CD4-positive, CD25-positive, alpha-beta regulatory T cell (primary cell): ENCODE measurements around the gene SVIL. TPM values are rescaled to one million over a fixed set of nuclear protein-coding genes. Genes with fewer than 3 reads are reported as not detected.
"Not testable (repeated sequence)": the region's sequence is repeated elsewhere in the genome, so short reads cannot be mapped to it uniquely, and the experiment has no call there.

Experiments used
- ATAC-seq, 2 donors: fragments of 150-1000 bp; cut with Tn5 transposase; one replicate each; pipeline ENCODE4 v1.10.0; 2021; ENCODE audit warnings: low read depth in 2 of 2, moderate number of reproducible peaks in 2 of 2, moderate library complexity in 1 of 2
- DNase-seq, 3 donors: peaks; one replicate each; pipeline versions ENCODE4 v3.0.0 to v3.0.0-alpha.2; 2012 to 2022; ENCODE audit warnings: mixed read lengths in 1 of 3
- H3K27ac ChIP-seq: one replicate; pipeline ENCODE4 v1.7.0; 2013; ENCODE audit warnings: mild to moderate bottlenecking, low read length; ENCODE audit not compliant: insufficient read depth, poor library complexity, severe bottlenecking
- H3K27me3 ChIP-seq: one replicate; pipeline ENCODE4 v1.7.0; 2013; ENCODE audit warnings: low read length; ENCODE audit not compliant: control insufficient read depth, insufficient read depth
- H3K36me3 ChIP-seq: one replicate; pipeline ENCODE4 v1.7.0; 2013; ENCODE audit warnings: mild to moderate bottlenecking, low read length, moderate library complexity; ENCODE audit not compliant: control insufficient read depth, insufficient read depth
- H3K4me1 ChIP-seq: 2 replicates; pipeline ENCODE4 v1.7.0; 2013; ENCODE audit warnings: mild to moderate bottlenecking, low read length; ENCODE audit not compliant: insufficient read depth, control insufficient read depth, poor library complexity, severe bottlenecking
- H3K4me3 ChIP-seq: one replicate; pipeline ENCODE4 v1.7.0; 2013; ENCODE audit warnings: low read depth, mild to moderate bottlenecking, low read length, moderate library complexity
- H3K9me3 ChIP-seq, 2 experiments: 1 replicate in 1 of 2; 2 replicates in 1 of 2; pipeline ENCODE4 v1.7.0; 2013; ENCODE audit warnings: low read length in 2 of 2, mild to moderate bottlenecking in 1 of 2, moderate library complexity in 1 of 2; ENCODE audit not compliant: control insufficient read depth in 2 of 2
- H3K27ac Mint-ChIP-seq, 3 donors: one replicate each; pipeline ENCODE4 v1.8.0; 2020 to 2022; ENCODE audit warnings: mild to moderate bottlenecking in 3 of 3, mixed read lengths in 3 of 3, moderate library complexity in 2 of 3
- H3K27me3 Mint-ChIP-seq: one replicate; pipeline ENCODE4 v1.8.0; 2022; ENCODE audit warnings: mild to moderate bottlenecking, mixed read lengths
- H3K36me3 Mint-ChIP-seq: one replicate; pipeline ENCODE4 v1.8.0; 2020; ENCODE audit warnings: mixed read lengths
- H3K4me1 Mint-ChIP-seq, 4 donors: one replicate each; pipeline ENCODE4 v1.8.0; 2020 to 2022; ENCODE audit warnings: mixed read lengths in 4 of 4, mild to moderate bottlenecking in 1 of 4
- H3K4me3 Mint-ChIP-seq, 4 donors: one replicate each; pipeline ENCODE4 v1.8.0; 2020 to 2022; ENCODE audit warnings: mild to moderate bottlenecking in 4 of 4, mixed read lengths in 4 of 4, moderate library complexity in 3 of 4
- H3K9me3 Mint-ChIP-seq, 7 donors: one replicate each; pipeline ENCODE4 v1.8.0; 2020 to 2022; ENCODE audit warnings: mixed read lengths in 7 of 7, mild to moderate bottlenecking in 3 of 7, moderate library complexity in 2 of 7
- polyA plus RNA-seq, 4 donors: library from polyadenylated mRNA; unstranded; fragments of 300-500 nt; fragmentation: Illumina TruSeq; gene quantifications; one replicate each; pipeline ENCODE4 v1.2.3, GENCODE V29; 2021
- total RNA-seq: library from RNA; stranded (reverse); gene quantifications from one replicate; pipeline ENCODE4 v1.2.3, GENCODE V29; 2022

Gene SVIL
- total and polyA plus RNA-seq, 5 donors from 2014 or later: 0.49 to 12.3 (median 3.8) TPM

GRCh38 chr10:29495366-29495765 is 139.4 kb downstream of the SVIL start:
- Mint-ChIP-seq H3K4me3 (no peak overlapping the region), H3K27ac (no peak overlapping the region), H3K9me3 (no peaks in the 10 kb centered on the region), H3K36me3 (peaks cover 37% of the 10 kb centered on the region), H3K27me3 (no peaks in the 10 kb centered on the region), H3K4me1 (peaks cover 0 to 6% (median 3%) of the 10 kb centered on the region in 4 donors)
- Histone ChIP-seq H3K36me3 (no peaks in the 10 kb centered on the region), H3K4me1 (no peaks in the 10 kb centered on the region), H3K27me3 (no peaks in the 10 kb centered on the region), H3K27ac (no peak overlapping the region), H3K9me3 (no peaks in the 10 kb centered on the region), H3K4me3 (no peak overlapping the region)
- ATAC-seq (no peak), DNase-seq (no peak)

- H3K36me3 ChIP-seq: peaks cover 4% of the 10 kb centered on the region
- H3K27me3 ChIP-seq: no peaks in the 10 kb centered on the region
- Mint-ChIP-seq H3K9me3 (no peaks in the 10 kb centered on the region), H3K4me1 (peaks cover 0 to 6% (median 3%) of the 10 kb centered on the region in 4 donors), H3K27ac (no peak overlapping the region), H3K36me3 (peaks cover 37% of the 10 kb centered on the region), H3K27me3 (no peaks in the 10 kb centered on the region), H3K4me3 (no peak overlapping the region)
- DNase-seq: no peak
- no peaks in the 10 kb centered on the region for H3K9me3 ChIP-seq
- H3K4me1 ChIP-seq: no peaks in the 10 kb centered on the region
- no peak overlapping the region for H3K4me3 ChIP-seq
- ATAC-seq: no peak
- H3K27ac ChIP-seq: no peak overlapping the region
Measured at GRCh38 chr10:29493697-29494096, 141.1 kb downstream of the SVIL start.

GRCh38 chr10:29492774-29493173 is 142.0 kb downstream of the SVIL start:
- Mint-ChIP-seq H3K9me3 (no peaks in the 10 kb centered on the region), H3K36me3 (peaks cover 42% of the 10 kb centered on the region), H3K27me3 (no peaks in the 10 kb centered on the region), H3K4me1 (peaks cover 0 to 8% (median 3%) of the 10 kb centered on the region in 4 donors), H3K27ac (no peak overlapping the region), H3K4me3 (no peak overlapping the region)
- H3K27me3 ChIP-seq: no peaks in the 10 kb centered on the region
- H3K9me3 ChIP-seq: no peaks in the 10 kb centered on the region
- no peak overlapping the region for H3K27ac ChIP-seq
- DNase-seq: no peak
- H3K36me3 ChIP-seq: peaks cover 5% of the 10 kb centered on the region
- H3K4me1 ChIP-seq: no peaks in the 10 kb centered on the region
- no peak overlapping the region for H3K4me3 ChIP-seq
- no peak for ATAC-seq

- no peak overlapping the region for H3K27ac ChIP-seq
- ATAC-seq (no peak), DNase-seq (no peak)
- H3K4me3 Mint-ChIP-seq: no peak overlapping the region
- H3K4me3 ChIP-seq: no peak overlapping the region
- no peaks in the 10 kb centered on the region for H3K9me3 ChIP-seq
- no peaks in the 10 kb centered on the region for H3K27me3 Mint-ChIP-seq
- H3K27me3 ChIP-seq: no peaks in the 10 kb centered on the region
- no peaks in the 10 kb centered on the region for H3K4me1 ChIP-seq
- peaks cover 5% of the 10 kb centered on the region for H3K36me3 ChIP-seq
- H3K36me3 Mint-ChIP-seq: peaks cover 43% of the 10 kb centered on the region
- H3K9me3 Mint-ChIP-seq: no peaks in the 10 kb centered on the region
- no peak overlapping the region for H3K27ac Mint-ChIP-seq
- H3K4me1 Mint-ChIP-seq: peaks cover 0 to 11% (median 3%) of the 10 kb centered on the region in 4 donors
Measured at GRCh38 chr10:29491918-29492317, 142.9 kb downstream of the SVIL start.

GRCh38 chr10:29490781-29491280 is 143.9 kb downstream of the SVIL start:
- H3K27me3 Mint-ChIP-seq, DNase-seq, H3K9me3 Mint-ChIP-seq, ATAC-seq, H3K4me3 ChIP-seq, H3K4me1 Mint-ChIP-seq, H3K27me3 ChIP-seq, H3K36me3 ChIP-seq, H3K4me1 ChIP-seq, H3K9me3 ChIP-seq, H3K4me3 Mint-ChIP-seq, H3K27ac ChIP-seq: not testable (repeated sequence)
- Mint-ChIP-seq H3K36me3 (peaks cover 47% of the 10 kb centered on the region), H3K27ac (peak overlapping the region in 1 of 3 donors; percentile 59)

- H3K4me1 ChIP-seq, H3K9me3 ChIP-seq, H3K27me3 Mint-ChIP-seq, DNase-seq, H3K27ac Mint-ChIP-seq, H3K27me3 ChIP-seq, H3K4me3 ChIP-seq, H3K9me3 Mint-ChIP-seq, H3K27ac ChIP-seq, H3K4me3 Mint-ChIP-seq, H3K36me3 ChIP-seq: not testable (repeated sequence)
- peak; percentile 76 to 77 for ATAC-seq
- Mint-ChIP-seq H3K4me1 (peaks cover 0 to 12% (median 5%) of the 10 kb centered on the region in 4 donors), H3K36me3 (peaks cover 56% of the 10 kb centered on the region)
Measured at GRCh38 chr10:29488471-29488870, 146.3 kb downstream of the SVIL start.

GRCh38 chr10:29487884-29488266 is 146.9 kb downstream of the SVIL start:
- not testable (repeated sequence) for H3K9me3 ChIP-seq, H3K27me3 Mint-ChIP-seq, H3K4me3 ChIP-seq, H3K9me3 Mint-ChIP-seq, H3K4me1 ChIP-seq, DNase-seq, H3K27ac ChIP-seq, H3K4me3 Mint-ChIP-seq, H3K27ac Mint-ChIP-seq, ATAC-seq, H3K27me3 ChIP-seq, H3K36me3 ChIP-seq
- peaks cover 0 to 16% (median 8%) of the 10 kb centered on the region in 4 donors for H3K4me1 Mint-ChIP-seq
- H3K36me3 Mint-ChIP-seq: peaks cover 50% of the 10 kb centered on the region

- H3K4me3 ChIP-seq, ATAC-seq, H3K36me3 ChIP-seq, H3K27me3 Mint-ChIP-seq, H3K27ac Mint-ChIP-seq, H3K4me1 ChIP-seq, H3K27ac ChIP-seq, H3K4me3 Mint-ChIP-seq, H3K9me3 Mint-ChIP-seq, H3K9me3 ChIP-seq, H3K27me3 ChIP-seq: not testable (repeated sequence)
- Mint-ChIP-seq H3K36me3 (peaks cover 45% of the 10 kb centered on the region), H3K4me1 (peaks cover 0 to 22% (median 12%) of the 10 kb centered on the region in 4 donors)
- DNase-seq: peak in 1 of 3 donors; percentile 17
Measured at GRCh38 chr10:29487032-29487883, 147.5 kb downstream of the SVIL start.
